A549 (cell line): Measurements from ENCODE around the gene B4GALT7. TPM values are rescaled to one million over a fixed set of nuclear protein-coding genes. Genes with fewer than 3 reads are reported as not detected.

Experiments used
- ATAC-seq, 2 experiments: fragments of 200-7000 bp in 1 of 2; fragments of >200 bp in 1 of 2; cut with Nextera tagmentation in 1 of 2; cut with Tn5 transposase in 1 of 2; 3 replicates each; pipeline versions ENCODE4 v1.8.0 to v1.9.1; 2018 to 2020; ENCODE audit warnings: mild to moderate bottlenecking in 1 of 2, moderate library complexity in 1 of 2
- CTCF ChIA-PET: fragments of 300-600 bp; sonication (Branson Sonifier 250); formaldehyde crosslinking; extraction: SDS; loops from one replicate; lab custom pipeline; 2021; ENCODE audit warnings: antibody characterized with exemption, inconsistent platforms; lab: Yijun Ruan, JAX
- POLR2A ChIA-PET: fragments of 350-600 bp; formaldehyde crosslinking; extraction: SDS; loops from one replicate; lab custom pipeline; 2021; ENCODE audit warnings: antibody characterized with exemption, inconsistent platforms; lab: Yijun Ruan, JAX
- DNase-seq, 2 experiments: peaks; one replicate each; pipeline versions ENCODE4 v3.0.0 to v3.0.0-alpha.2; 2011 to 2016; ENCODE audit warnings: low read depth in 1 of 2, low spot score in 1 of 2
- FAIRE-seq: peaks from 2 replicates; lab custom pipeline; 2011; peaks lifted over from hg19 to GRCh38; lab: Jason Lieb, UNC
- H3K27ac ChIP-seq, 2 experiments: fragments of >200 bp; sonication (Bioruptor Twin); formaldehyde crosslinking; 3 replicates each; pipeline ENCODE4 v1.5.1; 2016 to 2017
- H3K4me1 ChIP-seq: fragments of >200 bp; sonication (Bioruptor Twin); formaldehyde crosslinking; 3 replicates; pipeline ENCODE4 v1.6.1; 2016
- H3K4me2 ChIP-seq: fragments of >200 bp; sonication (Bioruptor Twin); formaldehyde crosslinking; 3 replicates; pipeline ENCODE4 v1.6.1; 2016
- H3K4me3 ChIP-seq: fragments of >200 bp; sonication (Bioruptor Twin); formaldehyde crosslinking; 3 replicates; pipeline ENCODE4 v1.5.1; 2016
- H3K9me3 ChIP-seq: fragments of >200 bp; sonication (Bioruptor Twin); formaldehyde crosslinking; 3 replicates; pipeline ENCODE4 v1.6.1; 2016
- CBX2 ChIP-seq: fragments of 200-600 bp; sonication (generic); IDR thresholded peaks from 2 replicates; pipeline ENCODE4 v1.6.1; 2016; ENCODE audit warnings: low read depth, mild to moderate bottlenecking, borderline replicate concordance
- CBX8 ChIP-seq: fragments of 200-600 bp; sonication (generic); IDR thresholded peaks from 2 replicates; pipeline ENCODE4 v1.6.1; 2016
- CHD2 ChIP-seq: fragments of 150-350 bp; IDR thresholded peaks from 2 replicates; pipeline ENCODE4 v1.6.1; 2014; ENCODE audit warnings: low read length; ENCODE audit not compliant: partially characterized antibody
- FOXS1 ChIP-seq: fragments of 250-450 bp; sonication (Bioruptor Pico); IDR thresholded peaks from 2 replicates; pipeline ENCODE4 v1.5.0; 2020; ENCODE audit warnings: mild to moderate bottlenecking, moderate library complexity
- GATA3 ChIP-seq: IDR thresholded peaks from 2 replicates; pipeline ENCODE4 v1.6.1; 2012; ENCODE audit warnings: borderline replicate concordance
- HEYL ChIP-seq: fragments of 250-450 bp; sonication (Bioruptor Pico); IDR thresholded peaks from 2 replicates; pipeline ENCODE4 v1.8.0; 2021; ENCODE audit warnings: mild to moderate bottlenecking, moderate library complexity
- HOXB13 ChIP-seq: fragments of 250-450 bp; sonication (Bioruptor Pico); IDR thresholded peaks from 2 replicates; pipeline ENCODE4 v1.5.0; 2020; ENCODE audit warnings: low read depth, mild to moderate bottlenecking, moderate library complexity
- JUNB ChIP-seq: fragments of >200 bp; sonication (Bioruptor Twin); formaldehyde crosslinking; IDR thresholded peaks from 2 replicates; pipeline ENCODE4 v1.6.1; 2016
- KDM5A ChIP-seq: fragments of 200-600 bp; sonication (generic); IDR thresholded peaks from 2 replicates; pipeline ENCODE4 v1.6.1; 2016; ENCODE audit warnings: antibody characterized with exemption, mild to moderate bottlenecking
- MAFK ChIP-seq: fragments of 450-650 bp; IDR thresholded peaks from 2 replicates; pipeline ENCODE4 v1.6.1; 2014; ENCODE audit not compliant: partially characterized antibody
- NFE2L2 ChIP-seq: fragments of 150-350 bp; conservative IDR thresholded peaks from 2 replicates; pipeline ENCODE4 v1.6.1; 2014; ENCODE audit warnings: low read length
- NPAS2 ChIP-seq: fragments of 250-450 bp; sonication (Bioruptor Pico); IDR thresholded peaks from 2 replicates; pipeline ENCODE4 v1.8.0; 2022; ENCODE audit warnings: mild to moderate bottlenecking, moderate library complexity, borderline replicate concordance
- NR3C1 ChIP-seq: fragments of >200 bp; sonication (Bioruptor Twin); formaldehyde crosslinking; IDR thresholded peaks from 3 replicates; pipeline ENCODE4 v1.6.1; 2017
- RAD21 ChIP-seq, 2 experiments: fragments of >200 bp in 1 of 2; sonication (Bioruptor Twin) in 1 of 2; formaldehyde crosslinking in 1 of 2; IDR thresholded peaks in 1 of 2; conservative IDR thresholded peaks in 1 of 2; 2 replicates in 1 of 2; 3 replicates in 1 of 2; pipeline ENCODE4 v1.6.1; 2012 to 2018; ENCODE audit warnings: inconsistent platforms in 1 of 2
- SMC3 ChIP-seq: fragments of >200 bp; sonication (Bioruptor Twin); formaldehyde crosslinking; IDR thresholded peaks from 3 replicates; pipeline ENCODE4 v1.6.1; 2018; ENCODE audit warnings: inconsistent platforms
- SREBF2 ChIP-seq: fragments of 450-650 bp; IDR thresholded peaks from 2 replicates; pipeline ENCODE4 v1.6.1; 2014; ENCODE audit warnings: mild to moderate bottlenecking, moderate library complexity
- ZFP36 ChIP-seq: fragments of 450-650 bp; IDR thresholded peaks from 2 replicates; pipeline ENCODE4 v1.6.1; 2014; ENCODE audit warnings: borderline replicate concordance; ENCODE audit not compliant: partially characterized antibody
- ZSCAN20 ChIP-seq: fragments of 250-450 bp; sonication (Bioruptor Pico); IDR thresholded peaks from 2 replicates; pipeline ENCODE4 v1.8.0; 2022; ENCODE audit warnings: mild to moderate bottlenecking, moderate library complexity
- WGBS: methylation state at CpG from one replicate; pipeline ENCODE4 v1.1.6; 2017; ENCODE audit errors: missing lambda C conversion rate; 5-methylcytosine and 5-hydroxymethylcytosine counted together
- polyA plus RNA-seq, 4 experiments: library from polyadenylated mRNA; depleted of rRNA in 3 of 4; stranded (reverse); fragments of >200 nt; fragmentation: RNase III in 1 of 4; extraction: RNeasy Plus Mini Kit Qiagen cat#74134 plus additional on column Dnase treatment in 1 of 4; gene quantifications; 2 replicates in 3 of 4; 3 replicates in 1 of 4; pipeline ENCODE4 v1.2.3, GENCODE V29; 2011 to 2017
- TF ChIP-seq, protein P1 (sequence below): fragments of >200 bp; sonication (Bioruptor Twin); formaldehyde crosslinking; IDR thresholded peaks from 3 replicates; pipeline ENCODE4 v1.5.1; 2016
- TF ChIP-seq, protein P2 (sequence below): fragments of 150-350 bp; IDR thresholded peaks from 2 replicates; pipeline ENCODE4 v1.6.1; 2014; ENCODE audit warnings: low read depth, mild to moderate bottlenecking, low read length
- TF ChIP-seq, protein P3 (sequence below): fragments of >200 bp; sonication (Bioruptor Twin); formaldehyde crosslinking; IDR thresholded peaks from 2 replicates; pipeline ENCODE4 v1.6.1; 2016
- TF ChIP-seq, protein P4 (sequence below): IDR thresholded peaks from 2 replicates; pipeline ENCODE4 v1.6.1; 2012

B4GALT7 gene
- polyA plus RNA-seq, 2 of the 4 experiments (the other 2 are of a cell fraction), result 13.0 to 18.0 TPM

DNA sequence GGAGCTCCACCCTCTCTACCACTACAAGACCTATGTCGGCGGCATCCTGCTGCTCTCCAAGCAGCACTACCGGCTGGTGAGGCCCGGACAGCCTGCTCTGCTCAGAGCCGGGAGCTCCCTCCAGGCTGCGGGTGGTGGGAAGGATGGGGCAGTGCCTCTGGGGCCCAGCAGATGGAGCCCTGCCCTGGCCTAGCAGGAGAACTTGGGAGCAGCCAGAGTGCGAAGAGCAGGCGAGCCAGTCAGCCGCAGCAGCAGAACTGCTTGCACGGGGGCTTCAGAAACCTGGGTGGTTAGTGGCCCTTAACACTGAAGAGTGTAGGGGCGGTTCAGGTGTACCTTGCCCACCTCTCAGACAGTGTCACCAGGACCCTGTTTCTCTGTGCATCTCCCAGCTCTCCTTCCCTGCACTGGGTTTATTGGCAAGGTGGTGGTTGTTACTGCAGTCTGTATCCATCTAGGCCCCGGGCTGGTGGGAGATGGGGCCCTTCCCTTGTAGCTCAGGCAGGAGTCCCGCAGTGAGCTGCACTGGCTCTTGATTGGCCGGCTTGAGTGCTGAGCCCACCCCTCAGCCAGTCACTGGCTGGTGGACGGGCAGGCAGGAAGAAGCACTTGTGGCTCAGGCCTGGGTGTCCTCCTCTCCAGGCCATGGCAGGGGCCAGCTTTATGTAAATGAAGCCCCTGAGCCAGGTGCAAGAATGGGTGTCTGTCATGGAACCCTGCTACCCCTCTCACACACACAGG, 7.7 kb downstream of the B4GALT7 start:
- POLR2A ChIA-PET, result no interaction called here
- FAIRE-seq, result no peak

DNA sequence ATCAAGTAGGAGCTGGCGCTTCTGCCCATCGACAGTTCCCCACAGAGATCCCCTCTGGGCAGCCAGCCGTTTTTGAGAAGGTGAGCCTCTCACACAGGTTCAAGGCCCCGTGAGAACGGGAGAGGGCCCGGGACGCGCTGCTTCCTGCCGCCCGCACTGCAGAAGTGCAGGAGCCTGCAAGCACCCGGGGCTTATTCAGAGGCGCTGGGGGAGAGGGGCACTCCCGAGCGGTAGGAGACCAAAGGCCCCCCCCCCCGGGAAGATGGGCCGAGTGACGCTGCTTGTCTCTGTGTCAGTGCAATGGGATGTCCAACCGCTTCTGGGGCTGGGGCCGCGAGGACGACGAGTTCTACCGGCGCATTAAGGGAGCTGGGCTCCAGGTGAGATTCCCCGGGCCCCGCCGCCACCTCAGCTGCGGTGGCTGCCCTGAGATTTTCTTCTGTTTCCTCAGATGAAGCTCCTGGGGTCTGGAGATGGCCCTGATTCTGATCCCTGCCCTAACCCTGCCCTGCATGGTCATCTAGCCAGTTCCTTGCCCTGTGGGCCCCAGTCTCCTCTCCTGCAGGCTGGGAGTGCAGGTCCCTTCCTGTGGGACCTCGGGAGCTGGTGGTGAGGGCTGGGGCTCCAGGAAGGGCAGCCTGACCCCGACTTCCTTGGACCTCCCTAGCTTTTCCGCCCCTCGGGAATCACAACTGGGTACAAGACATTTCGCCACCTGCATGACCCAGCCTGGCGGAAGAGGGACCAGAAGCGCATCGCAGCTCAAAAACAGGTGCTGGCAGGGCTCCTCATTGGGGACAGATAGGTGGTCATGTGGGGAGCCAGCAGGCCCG, 8.5 kb downstream of the B4GALT7 start:
- FAIRE-seq, result no peak
- H3K9me3 ChIP-seq, result no peaks in the 10 kb centered on the region
- H3K4me2 ChIP-seq, result no peak overlapping the region
- WGBS, result 90% methylated on average over 31 of the region's 37 CpGs
- peaks cover 6% of the 10 kb centered on the region; the same call in 1 of the 3 replicates for H3K4me1 ChIP-seq
- no peak overlapping the region for H3K4me3 ChIP-seq
- no peak for DNase-seq
- ChIA-PET POLR2A (no interaction called here), CTCF (interaction anchor here (0.6 to 3.1 kb wide), 16 partner anchors 9 to 553 kb away, joined by 3 to 25 read pairs (median 4); partner anchors contain the start of gene TMED9)
- ATAC-seq, result no peak
- H3K27ac ChIP-seq, result no peak overlapping the region
- no peak for TF ChIP-seq CBX2
- no peak for TF ChIP-seq MAFK
- TF ChIP-seq SREBF2, result no peak
- TF ChIP-seq FOXS1 (CRISPR knock-in tag), result no peak
- TF ChIP-seq GATA3, result no peak
- TF ChIP-seq KDM5A, result no peak
- no peak for TF ChIP-seq CHD2
- TF ChIP-seq, protein P1, sequence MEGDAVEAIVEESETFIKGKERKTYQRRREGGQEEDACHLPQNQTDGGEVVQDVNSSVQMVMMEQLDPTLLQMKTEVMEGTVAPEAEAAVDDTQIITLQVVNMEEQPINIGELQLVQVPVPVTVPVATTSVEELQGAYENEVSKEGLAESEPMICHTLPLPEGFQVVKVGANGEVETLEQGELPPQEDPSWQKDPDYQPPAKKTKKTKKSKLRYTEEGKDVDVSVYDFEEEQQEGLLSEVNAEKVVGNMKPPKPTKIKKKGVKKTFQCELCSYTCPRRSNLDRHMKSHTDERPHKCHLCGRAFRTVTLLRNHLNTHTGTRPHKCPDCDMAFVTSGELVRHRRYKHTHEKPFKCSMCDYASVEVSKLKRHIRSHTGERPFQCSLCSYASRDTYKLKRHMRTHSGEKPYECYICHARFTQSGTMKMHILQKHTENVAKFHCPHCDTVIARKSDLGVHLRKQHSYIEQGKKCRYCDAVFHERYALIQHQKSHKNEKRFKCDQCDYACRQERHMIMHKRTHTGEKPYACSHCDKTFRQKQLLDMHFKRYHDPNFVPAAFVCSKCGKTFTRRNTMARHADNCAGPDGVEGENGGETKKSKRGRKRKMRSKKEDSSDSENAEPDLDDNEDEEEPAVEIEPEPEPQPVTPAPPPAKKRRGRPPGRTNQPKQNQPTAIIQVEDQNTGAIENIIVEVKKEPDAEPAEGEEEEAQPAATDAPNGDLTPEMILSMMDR, result no peak
- no peak for TF ChIP-seq HEYL (CRISPR knock-in tag)
- no peak for TF ChIP-seq ZFP36
- no peak for TF ChIP-seq NPAS2 (CRISPR knock-in tag)
- TF ChIP-seq, protein P2, sequence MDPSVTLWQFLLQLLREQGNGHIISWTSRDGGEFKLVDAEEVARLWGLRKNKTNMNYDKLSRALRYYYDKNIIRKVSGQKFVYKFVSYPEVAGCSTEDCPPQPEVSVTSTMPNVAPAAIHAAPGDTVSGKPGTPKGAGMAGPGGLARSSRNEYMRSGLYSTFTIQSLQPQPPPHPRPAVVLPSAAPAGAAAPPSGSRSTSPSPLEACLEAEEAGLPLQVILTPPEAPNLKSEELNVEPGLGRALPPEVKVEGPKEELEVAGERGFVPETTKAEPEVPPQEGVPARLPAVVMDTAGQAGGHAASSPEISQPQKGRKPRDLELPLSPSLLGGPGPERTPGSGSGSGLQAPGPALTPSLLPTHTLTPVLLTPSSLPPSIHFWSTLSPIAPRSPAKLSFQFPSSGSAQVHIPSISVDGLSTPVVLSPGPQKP, result no peak
- TF ChIP-seq JUNB, result no peak
- no peak for TF ChIP-seq NFE2L2
- no peak for TF ChIP-seq ZSCAN20
- no peak for TF ChIP-seq SMC3
- TF ChIP-seq CBX8, result no peak
- no peak for TF ChIP-seq NR3C1

More for the DNA sequence above, 7.7 kb downstream of the B4GALT7 start:
- TF ChIP-seq, protein P3, sequence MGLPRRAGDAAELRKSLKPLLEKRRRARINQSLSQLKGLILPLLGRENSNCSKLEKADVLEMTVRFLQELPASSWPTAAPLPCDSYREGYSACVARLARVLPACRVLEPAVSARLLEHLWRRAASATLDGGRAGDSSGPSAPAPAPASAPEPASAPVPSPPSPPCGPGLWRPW, result no peak
- TF ChIP-seq, protein P1, result peak; percentile 75
- TF ChIP-seq SMC3, result peak; percentile 75
- TF ChIP-seq RAD21 (conservative IDR thresholded peaks at IDR 0.05 in 1 of 2, IDR thresholded peaks at IDR 0.05 in 1 of 2), result peak; percentile 71 to 75
- TF ChIP-seq, protein P4, sequence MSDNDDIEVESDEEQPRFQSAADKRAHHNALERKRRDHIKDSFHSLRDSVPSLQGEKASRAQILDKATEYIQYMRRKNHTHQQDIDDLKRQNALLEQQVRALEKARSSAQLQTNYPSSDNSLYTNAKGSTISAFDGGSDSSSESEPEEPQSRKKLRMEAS, result 0 out of 2 replicates have a peak, but pooled peaks have one; percentile 31
- TF ChIP-seq HOXB13 (CRISPR knock-in tag), result no peak
- TF ChIP-seq, all 56 proteins: peak for 4
- peaks cover 12% of the 10 kb centered on the region; the same call in 1 of the 3 replicates for H3K4me1 ChIP-seq
- peak; percentile 78 to 90 for DNase-seq
- no peak overlapping the region for H3K27ac ChIP-seq
- no peak overlapping the region for H3K4me3 ChIP-seq
- WGBS, result 23% methylated on average over 13 of the region's 15 CpGs
- no peaks in the 10 kb centered on the region for H3K9me3 ChIP-seq
- CTCF ChIA-PET, result interaction anchor here (0.5 to 3.1 kb wide), 25 partner anchors 10 to 556 kb away, joined by 3 to 25 read pairs (median 4); partner anchors contain the start of gene TMED9
- ATAC-seq, result peak; percentile 86 to 95
- no peak overlapping the region for H3K4me2 ChIP-seq
